Measurements from ENCODE around the gene MMP15.

DNA sequence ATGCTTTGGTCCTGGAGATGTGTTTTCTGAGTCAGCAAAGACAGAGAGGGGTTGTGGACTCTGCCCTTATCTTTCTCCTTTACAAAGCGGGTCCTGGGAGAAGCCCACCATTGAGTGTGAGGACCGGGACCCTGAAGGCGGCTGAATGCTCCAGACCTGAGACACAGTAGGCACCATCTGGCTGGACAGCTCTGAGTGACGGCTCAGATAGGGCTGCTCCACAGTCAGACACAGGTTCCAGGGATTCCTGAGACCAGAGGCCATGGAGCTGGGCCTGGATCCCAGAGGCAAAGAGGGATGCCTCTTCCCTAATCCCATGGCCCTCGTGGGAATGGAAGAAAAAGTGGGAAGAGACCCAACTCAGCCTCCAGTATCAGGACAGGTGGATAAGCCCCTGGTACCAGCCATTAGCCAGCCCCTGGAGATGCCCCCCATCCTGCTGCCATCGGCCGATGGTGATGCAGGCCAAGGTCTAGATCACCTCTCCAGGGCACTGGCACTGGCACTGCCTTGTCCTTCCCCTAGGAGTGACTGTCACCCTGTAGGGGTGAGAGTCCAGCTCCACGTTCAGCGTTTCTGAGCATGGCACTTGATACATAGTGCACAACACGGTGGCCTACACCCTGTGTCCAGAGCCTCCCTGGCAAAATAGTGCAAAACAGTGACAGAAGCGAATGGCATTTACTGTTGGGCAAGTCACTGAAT lies 4.7 kb downstream of the MMP15 start:
- TF ChIP-seq NFRKB (IDR thresholded peaks at IDR 0.05): no peak
- TF ChIP-seq FOXM1 (IDR thresholded peaks at IDR 0.05; ENCODE audit: borderline replicate concordance): no peak
